CD4-positive, alpha-beta T cell treated with Interleukin-2 at 100 ng/mL for 4 hours (primary cell): Measurements from ENCODE around the gene IGSF3.
"Not testable (repeated sequence)": the region's sequence is repeated elsewhere in the genome, so short reads cannot be mapped to it uniquely, and the experiment has no call there.

Experiments
- DNase-seq: peaks from one replicate; pipeline ENCODE4 v3.0.0-alpha.2; 2020; ENCODE audit warnings: low spot score

The IGSF3 gene

GRCh38 chr1:116630057-116630456 lies 37.5 kb downstream of the IGSF3 start:
- not testable (repeated sequence) for DNase-seq

- not testable (repeated sequence) for DNase-seq
Measured at GRCh38 chr1:116629441-116629840, 38.1 kb downstream of the IGSF3 start.

- DNase-seq = no peak
Measured at GRCh38 chr1:116628448-116628847, 39.1 kb downstream of the IGSF3 start.

GRCh38 chr1:116627357-116627756 lies 40.2 kb downstream of the IGSF3 start:
- DNase-seq = not testable (repeated sequence)

- DNase-seq = not testable (repeated sequence)
Measured at GRCh38 chr1:116626915-116627314, 40.6 kb downstream of the IGSF3 start.

- not testable (repeated sequence) for DNase-seq
Measured at GRCh38 chr1:116625155-116625554, 42.4 kb downstream of the IGSF3 start.

- DNase-seq = no peak
Measured at GRCh38 chr1:116624040-116624439, 43.5 kb downstream of the IGSF3 start.

- not testable (repeated sequence) for DNase-seq
Measured at GRCh38 chr1:116622496-116622895, 45.0 kb downstream of the IGSF3 start.

- DNase-seq = not testable (repeated sequence)
Measured at GRCh38 chr1:116621756-116622155, 45.8 kb downstream of the IGSF3 start.

- not testable (repeated sequence) for DNase-seq
Measured at GRCh38 chr1:116620392-116620791, 47.1 kb downstream of the IGSF3 start.

- DNase-seq = not testable (repeated sequence)
Measured at GRCh38 chr1:116619106-116619505, 48.4 kb downstream of the IGSF3 start.

- DNase-seq = not testable (repeated sequence)
Measured at GRCh38 chr1:116617808-116618207, 49.7 kb downstream of the IGSF3 start.

GRCh38 chr1:116613825-116614224 lies 53.7 kb downstream of the IGSF3 start:
- not testable (repeated sequence) for DNase-seq

- not testable (repeated sequence) for DNase-seq
Measured at GRCh38 chr1:116609801-116610371, 57.6 kb downstream of the IGSF3 start.

- DNase-seq = not testable (repeated sequence)
Measured at GRCh38 chr1:116608841-116609240, 58.7 kb downstream of the IGSF3 start.

GRCh38 chr1:116608151-116608550 lies 59.4 kb downstream of the IGSF3 start:
- DNase-seq = not testable (repeated sequence)

- DNase-seq = not testable (repeated sequence)
Measured at GRCh38 chr1:116607463-116607862, 60.1 kb downstream of the IGSF3 start.

GRCh38 chr1:116606067-116606466 lies 61.5 kb downstream of the IGSF3 start:
- peak; percentile 10 for DNase-seq

GRCh38 chr1:116605315-116605714 lies 62.2 kb downstream of the IGSF3 start:
- DNase-seq = no peak

GRCh38 chr1:116604408-116604807 lies 63.1 kb downstream of the IGSF3 start:
- DNase-seq = not testable (repeated sequence)

GRCh38 chr1:116603646-116604045 lies 63.9 kb downstream of the IGSF3 start:
- DNase-seq = not testable (repeated sequence)

- not testable (repeated sequence) for DNase-seq
Measured at GRCh38 chr1:116599369-116599768, 68.2 kb downstream of the IGSF3 start.

GRCh38 chr1:116598420-116599036 lies 69.0 kb downstream of the IGSF3 start:
- not testable (repeated sequence) for DNase-seq

GRCh38 chr1:116597388-116597787 lies 70.1 kb downstream of the IGSF3 start:
- DNase-seq = not testable (repeated sequence)
